Keratinocyte (primary cell): Measurements from ENCODE around the gene PLAAT3.

Source experiments
- EZH2 ChIP-seq: IDR thresholded peaks from one replicate; pipeline ENCODE4 v1.6.1; 2012; ENCODE audit warnings: inconsistent platforms, mild to moderate bottlenecking, low read length, moderate library complexity
- TF ChIP-seq, protein P1 (sequence below), 3 experiments: IDR thresholded peaks in 1 of 3; conservative IDR thresholded peaks in 1 of 3; optimal IDR thresholded peaks in 1 of 3; 2 replicates in 2 of 3; 3 replicates in 1 of 3; pipeline versions ENCODE3 to v1.5.1; 2011; ENCODE audit warnings: low read length in 3 of 3, mild to moderate bottlenecking in 3 of 3, moderate library complexity in 2 of 3, control low read depth in 1 of 3, inconsistent platforms in 1 of 3; ENCODE audit not compliant: insufficient read depth in 2 of 3; ENCODE audit errors: extremely low read depth in 1 of 3

DNA sequence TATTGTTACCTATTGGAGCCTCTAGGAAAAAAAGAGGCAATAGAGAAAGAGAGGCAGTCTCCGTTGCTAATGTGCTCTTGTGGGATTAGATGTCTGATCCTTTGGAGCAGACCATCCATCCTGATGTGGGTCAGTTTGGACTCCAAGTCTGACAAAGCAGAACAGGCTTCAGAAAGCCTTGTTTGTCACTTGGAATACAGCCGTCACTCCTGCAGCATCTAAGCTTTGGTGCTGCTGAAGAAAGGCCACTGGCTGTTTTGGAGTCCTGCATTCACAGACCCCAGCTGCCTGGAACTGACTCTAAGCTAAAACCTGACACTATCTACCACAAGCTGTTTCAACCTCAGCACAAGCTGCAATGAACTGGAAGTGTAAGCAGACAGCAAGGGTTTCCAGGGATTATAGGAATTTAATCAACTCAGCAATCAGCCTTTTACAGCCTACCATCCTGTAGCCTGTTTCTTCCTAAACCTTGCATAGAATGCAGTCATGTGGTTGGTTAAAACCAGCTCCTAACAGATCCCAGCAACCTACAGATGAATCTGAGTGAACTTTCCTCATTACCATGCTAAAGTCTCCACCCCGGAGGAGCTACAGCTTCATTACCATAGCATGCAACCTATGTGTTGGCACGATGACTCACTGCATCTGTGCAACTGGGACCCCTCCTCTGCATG, 81.3 kb downstream of the PLAAT3 start:
- TF ChIP-seq, protein P1, sequence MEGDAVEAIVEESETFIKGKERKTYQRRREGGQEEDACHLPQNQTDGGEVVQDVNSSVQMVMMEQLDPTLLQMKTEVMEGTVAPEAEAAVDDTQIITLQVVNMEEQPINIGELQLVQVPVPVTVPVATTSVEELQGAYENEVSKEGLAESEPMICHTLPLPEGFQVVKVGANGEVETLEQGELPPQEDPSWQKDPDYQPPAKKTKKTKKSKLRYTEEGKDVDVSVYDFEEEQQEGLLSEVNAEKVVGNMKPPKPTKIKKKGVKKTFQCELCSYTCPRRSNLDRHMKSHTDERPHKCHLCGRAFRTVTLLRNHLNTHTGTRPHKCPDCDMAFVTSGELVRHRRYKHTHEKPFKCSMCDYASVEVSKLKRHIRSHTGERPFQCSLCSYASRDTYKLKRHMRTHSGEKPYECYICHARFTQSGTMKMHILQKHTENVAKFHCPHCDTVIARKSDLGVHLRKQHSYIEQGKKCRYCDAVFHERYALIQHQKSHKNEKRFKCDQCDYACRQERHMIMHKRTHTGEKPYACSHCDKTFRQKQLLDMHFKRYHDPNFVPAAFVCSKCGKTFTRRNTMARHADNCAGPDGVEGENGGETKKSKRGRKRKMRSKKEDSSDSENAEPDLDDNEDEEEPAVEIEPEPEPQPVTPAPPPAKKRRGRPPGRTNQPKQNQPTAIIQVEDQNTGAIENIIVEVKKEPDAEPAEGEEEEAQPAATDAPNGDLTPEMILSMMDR (optimal IDR thresholded peaks at IDR 0.05 in 1 of 3, IDR thresholded peaks at IDR 0.05 in 1 of 3, conservative IDR thresholded peaks at IDR 0.05 in 1 of 3; ENCODE audit: extremely low read depth in 1 of 3, insufficient read depth in 2 of 3, low read length in 3 of 3), result no peak
- TF ChIP-seq EZH2, result no peak
